Kidney epithelial cell (primary cell): ENCODE data around the gene ERICH6B. TPM values are rescaled to one million over a fixed set of nuclear protein-coding genes. Genes with fewer than 3 reads are reported as not detected.

Experiments
- DNase-seq: peaks from one replicate; pipeline ENCODE4 v3.0.0-alpha.2; 2010; ENCODE audit warnings: low read depth
- H3K27me3 ChIP-seq: 2 replicates; pipeline ENCODE4 v1.6.0; 2011; ENCODE audit warnings: low read length; ENCODE audit not compliant: control insufficient read depth, insufficient read depth
- H3K36me3 ChIP-seq: 2 replicates; pipeline ENCODE4 v1.5.1; 2011; ENCODE audit warnings: low read length; ENCODE audit not compliant: control insufficient read depth, insufficient read depth
- H3K4me3 ChIP-seq: 2 replicates; pipeline ENCODE4 v1.5.1; 2011; ENCODE audit warnings: low read depth, mild to moderate bottlenecking, control low read depth, low read length
- CTCF ChIP-seq: IDR thresholded peaks from 2 replicates; pipeline ENCODE4 v1.5.1; 2011; ENCODE audit warnings: mild to moderate bottlenecking, moderate library complexity, low read length, control low read depth, inconsistent platforms; ENCODE audit not compliant: insufficient read depth, poor library complexity, severe bottlenecking
- total RNA-seq: library from RNA; depleted of rRNA; stranded (reverse); fragments of >200 nt; gene quantifications from 2 replicates; pipeline ENCODE4 v1.2.3, GENCODE V29; 2015

Gene ERICH6B
- total RNA-seq, 1 donor from 2014 or later = not detected

- Histone ChIP-seq H3K27me3 (no peaks in the 10 kb centered on the region), H3K36me3 (peaks cover 2% of the 10 kb centered on the region), H3K4me3 (no peak overlapping the region)
- TF ChIP-seq CTCF = peak; percentile 73
- peak; percentile 47 for DNase-seq
Observed at GRCh38 chr13:45511310-45512097, 104.0 kb downstream of the ERICH6B start.

GRCh38 chr13:45510672-45511071 is 104.9 kb downstream of the ERICH6B start:
- no peak for DNase-seq
- H3K4me3 ChIP-seq = no peak overlapping the region
- no peaks in the 10 kb centered on the region for H3K27me3 ChIP-seq
- peaks cover 2% of the 10 kb centered on the region for H3K36me3 ChIP-seq
- TF ChIP-seq CTCF = no peak

- no peak for TF ChIP-seq CTCF
- Histone ChIP-seq H3K27me3 (no peaks in the 10 kb centered on the region), H3K36me3 (peaks cover 2% of the 10 kb centered on the region), H3K4me3 (no peak overlapping the region)
- DNase-seq = no peak
Observed at GRCh38 chr13:45508776-45509175, 106.8 kb downstream of the ERICH6B start.

GRCh38 chr13:45506811-45507210 is 108.7 kb downstream of the ERICH6B start:
- Histone ChIP-seq H3K27me3 (no peaks in the 10 kb centered on the region), H3K36me3 (no peaks in the 10 kb centered on the region), H3K4me3 (no peak overlapping the region)
- no peak for TF ChIP-seq CTCF
- no peak for DNase-seq

- no peak for DNase-seq
- no peak for TF ChIP-seq CTCF
- H3K27me3 ChIP-seq = no peaks in the 10 kb centered on the region
- H3K4me3 ChIP-seq = no peak overlapping the region
- no peaks in the 10 kb centered on the region for H3K36me3 ChIP-seq
Observed at GRCh38 chr13:45503658-45504057, 111.9 kb downstream of the ERICH6B start.

- TF ChIP-seq CTCF = no peak
- no peaks in the 10 kb centered on the region for H3K27me3 ChIP-seq
- H3K36me3 ChIP-seq = no peaks in the 10 kb centered on the region
- no peak for DNase-seq
- no peak overlapping the region for H3K4me3 ChIP-seq
Observed at GRCh38 chr13:45501175-45501526, 114.4 kb downstream of the ERICH6B start.
